Measurements from ENCODE around the gene MYH6. TPM values are rescaled to one million over a fixed set of nuclear protein-coding genes. Genes with fewer than 3 reads are reported as not detected.
"Not testable (repeated sequence)": the region's sequence is repeated elsewhere in the genome, so short reads cannot be mapped to it uniquely, and the experiment has no call there.

MYH6 gene
- total RNA-seq, 4 donors from 2014 or later: 0.20 TPM; not detected in 3

- TF ChIP-seq POLR2A (IDR thresholded peaks at IDR 0.05): no peak
- no peak for TF ChIP-seq CTCF (IDR thresholded peaks at IDR 0.05)
- intact Hi-C loops (cut with DNase I; ENCODE audit: low total_unique reads): no loop called here
- DNase-seq (ENCODE audit: low spot score in 2 of 2): no peak
- H3K4me3 ChIP-seq (ENCODE audit: low read depth, poor library complexity, severe bottlenecking): no peak overlapping the region
- WGBS, 2 donors: 92 to 96% methylated on average over 6 to 10 of the region's 10 CpGs
These were observed 11.2 kb downstream of the MYH6 start for GRCh38 chr14:23396781-23397407.

GRCh38 chr14:23396126-23396525 lies 11.9 kb downstream of the MYH6 start:
- no peak for DNase-seq (ENCODE audit: low spot score in 2 of 2)
- no peak overlapping the region for H3K4me3 ChIP-seq (ENCODE audit: low read depth, poor library complexity, severe bottlenecking)
- TF ChIP-seq POLR2A (IDR thresholded peaks at IDR 0.05) (no peak), CTCF (IDR thresholded peaks at IDR 0.05) (no peak)
- WGBS, 2 donors: 92 to 93% methylated on average over 10 of the region's 10 CpGs
- intact Hi-C loops (cut with DNase I; ENCODE audit: low total_unique reads): no loop called here

GRCh38 chr14:23392613-23393012 lies 15.5 kb downstream of the MYH6 start:
- WGBS, 2 donors: 78 to 79% methylated on average over 7 of the region's 7 CpGs
- intact Hi-C loops (cut with DNase I; ENCODE audit: low total_unique reads): no loop called here
- DNase-seq (ENCODE audit: low spot score in 2 of 2): no peak
- H3K4me3 ChIP-seq (ENCODE audit: low read depth, poor library complexity, severe bottlenecking): no peak overlapping the region
- TF ChIP-seq POLR2A (IDR thresholded peaks at IDR 0.05): no peak
- TF ChIP-seq CTCF (IDR thresholded peaks at IDR 0.05): no peak

- not testable (repeated sequence) for H3K4me3 ChIP-seq (ENCODE audit: low read depth, poor library complexity, severe bottlenecking); DNase-seq (ENCODE audit: low spot score in 2 of 2)
- 72 to 91% methylated on average over 3 to 4 of the region's 19 CpGs for WGBS, 2 donors
- intact Hi-C loops (cut with DNase I; ENCODE audit: low total_unique reads): loop anchor here (10.0 kb wide), 1 partner anchor 125 kb away; no protein-coding TSS in a partner anchor
These were observed 18.2 kb downstream of the MYH6 start for GRCh38 chr14:23389871-23390270.

- WGBS, 2 donors: 74 to 79% methylated on average over 12 of the region's 12 CpGs
- TF ChIP-seq CTCF (IDR thresholded peaks at IDR 0.05): no peak
- no peak for TF ChIP-seq POLR2A (IDR thresholded peaks at IDR 0.05)
- no peak overlapping the region for H3K4me3 ChIP-seq (ENCODE audit: low read depth, poor library complexity, severe bottlenecking)
- no peak for DNase-seq (ENCODE audit: low spot score in 2 of 2)
- intact Hi-C loops (cut with DNase I; ENCODE audit: low total_unique reads): loop anchor here (10.0 kb wide), 1 partner anchor 125 kb away; no protein-coding TSS in a partner anchor
These were observed 18.7 kb downstream of the MYH6 start for GRCh38 chr14:23389396-23389795.

- no peak overlapping the region for H3K4me3 ChIP-seq (ENCODE audit: low read depth, poor library complexity, severe bottlenecking)
- DNase-seq (ENCODE audit: low spot score in 2 of 2): no peak
- WGBS, 2 donors: 90 to 92% methylated on average over 7 to 8 of the region's 8 CpGs
- intact Hi-C loops (cut with DNase I; ENCODE audit: low total_unique reads): loop anchor here (10.0 kb wide), 1 partner anchor 124 kb away; no protein-coding TSS in a partner anchor
- no peak for TF ChIP-seq CTCF (IDR thresholded peaks at IDR 0.05)
- TF ChIP-seq POLR2A (IDR thresholded peaks at IDR 0.05): no peak
These were observed 19.1 kb downstream of the MYH6 start for GRCh38 chr14:23388996-23389395.

All from lower leg skin (tissue), 4 donors.